Cardiac muscle cell (in vitro differentiated cells and primary cell): ENCODE results near the gene ADAMTSL1. TPM values are rescaled to one million over a fixed set of nuclear protein-coding genes. Genes with fewer than 3 reads are reported as not detected.

Experiments
- DNase-seq, 2 donors: peaks; one replicate each; pipeline versions ENCODE4 v3.0.0 to v3.0.0-alpha.2; 2010 to 2017; ENCODE audit warnings: low read depth in 1 of 2, low spot score in 1 of 2
- H3K27ac ChIP-seq: fragments of 200-600 bp; sonication (generic); 2 replicates; pipeline ENCODE4 v1.5.1; 2016
- H3K27me3 ChIP-seq: fragments of 200-600 bp; sonication (generic); 2 replicates; pipeline ENCODE4 v1.6.0; 2016; ENCODE audit warnings: control low read depth
- H3K36me3 ChIP-seq: fragments of 200-600 bp; sonication (generic); 2 replicates; pipeline ENCODE4 v1.5.1; 2016; ENCODE audit warnings: control low read depth
- H3K4me1 ChIP-seq: fragments of 200-600 bp; sonication (generic); 2 replicates; pipeline ENCODE4 v1.8.1; 2017; ENCODE audit warnings: low read depth, mild to moderate bottlenecking, mixed run types
- H3K4me3 ChIP-seq: fragments of 200-600 bp; sonication (generic); 2 replicates; pipeline ENCODE4 v1.5.1; 2016; ENCODE audit warnings: mild to moderate bottlenecking
- H3K9me3 ChIP-seq: fragments of 200-600 bp; sonication (generic); 2 replicates; pipeline ENCODE4 v1.5.1; 2017; ENCODE audit warnings: low read depth, mild to moderate bottlenecking, control low read depth
- polyA plus RNA-seq: library from polyadenylated mRNA; unstranded; fragments of >200 nt; fragmentation: Nextera tagmentation; extraction: Ambion mirVana; gene quantifications from 2 replicates; pipeline ENCODE4 v1.2.1, GENCODE V29; 2016
- total RNA-seq: library from RNA; depleted of rRNA; stranded (reverse); fragments of >200 nt; gene quantifications from 2 replicates; pipeline ENCODE4 v1.2.3, GENCODE V29; 2016
- TF ChIP-seq, protein P1 (sequence below): IDR thresholded peaks from 2 replicates; pipeline ENCODE4 v1.5.1; 2012; ENCODE audit warnings: low read depth, mild to moderate bottlenecking, low read length

The ADAMTSL1 gene
- total and polyA plus RNA-seq, 2 experiments from 2014 or later = 12.6 to 63.0 TPM

DNA sequence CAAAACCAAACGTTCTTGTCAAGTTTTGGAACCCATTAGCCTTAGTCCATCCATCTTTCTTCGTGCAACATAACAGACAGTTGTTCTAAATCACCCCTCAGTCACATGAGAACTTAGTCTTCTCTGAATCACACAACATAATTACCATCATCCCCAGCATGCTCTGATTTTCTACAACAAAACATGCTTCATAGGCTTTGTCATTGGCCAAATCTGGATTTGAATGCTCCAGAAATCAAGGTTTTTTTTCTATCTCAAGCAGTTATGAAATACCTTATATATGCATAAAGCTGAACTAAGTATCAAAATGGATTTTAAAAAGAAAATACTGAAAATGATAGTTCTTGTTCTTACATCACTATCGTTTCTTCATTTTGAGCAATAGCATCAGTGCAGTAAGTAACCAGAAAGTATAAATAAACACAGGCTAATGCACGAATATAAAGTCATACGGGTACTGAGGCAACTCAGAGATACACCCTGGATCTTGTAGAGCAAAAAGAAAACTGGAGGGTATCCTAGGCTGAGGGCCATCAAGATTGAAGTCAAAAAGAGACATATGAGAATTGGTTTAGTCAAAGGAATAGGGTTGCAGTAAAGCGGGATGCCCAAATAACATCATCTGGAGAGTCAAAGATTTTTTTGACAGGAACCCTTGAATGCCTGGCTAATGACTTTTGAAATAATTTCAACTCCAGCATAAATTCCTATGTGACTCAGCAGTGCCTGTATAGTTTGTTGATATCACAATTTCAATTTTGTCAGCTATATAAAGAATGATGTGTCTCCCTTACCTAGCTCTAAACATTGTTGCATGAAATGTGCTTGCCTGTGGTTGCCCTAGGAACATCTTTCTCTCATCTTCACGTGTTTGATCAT, 164.7 kb downstream of the ADAMTSL1 start:
- H3K9me3 ChIP-seq = no peaks in the 10 kb centered on the region
- H3K4me1 ChIP-seq = no peaks in the 10 kb centered on the region
- no peaks in the 10 kb centered on the region for H3K36me3 ChIP-seq
- TF ChIP-seq, protein P1, sequence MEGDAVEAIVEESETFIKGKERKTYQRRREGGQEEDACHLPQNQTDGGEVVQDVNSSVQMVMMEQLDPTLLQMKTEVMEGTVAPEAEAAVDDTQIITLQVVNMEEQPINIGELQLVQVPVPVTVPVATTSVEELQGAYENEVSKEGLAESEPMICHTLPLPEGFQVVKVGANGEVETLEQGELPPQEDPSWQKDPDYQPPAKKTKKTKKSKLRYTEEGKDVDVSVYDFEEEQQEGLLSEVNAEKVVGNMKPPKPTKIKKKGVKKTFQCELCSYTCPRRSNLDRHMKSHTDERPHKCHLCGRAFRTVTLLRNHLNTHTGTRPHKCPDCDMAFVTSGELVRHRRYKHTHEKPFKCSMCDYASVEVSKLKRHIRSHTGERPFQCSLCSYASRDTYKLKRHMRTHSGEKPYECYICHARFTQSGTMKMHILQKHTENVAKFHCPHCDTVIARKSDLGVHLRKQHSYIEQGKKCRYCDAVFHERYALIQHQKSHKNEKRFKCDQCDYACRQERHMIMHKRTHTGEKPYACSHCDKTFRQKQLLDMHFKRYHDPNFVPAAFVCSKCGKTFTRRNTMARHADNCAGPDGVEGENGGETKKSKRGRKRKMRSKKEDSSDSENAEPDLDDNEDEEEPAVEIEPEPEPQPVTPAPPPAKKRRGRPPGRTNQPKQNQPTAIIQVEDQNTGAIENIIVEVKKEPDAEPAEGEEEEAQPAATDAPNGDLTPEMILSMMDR = no peak
- H3K27me3 ChIP-seq = no peaks in the 10 kb centered on the region
- H3K4me3 ChIP-seq = no peak overlapping the region
- H3K27ac ChIP-seq = no peak overlapping the region
- DNase-seq = no peak

DNA sequence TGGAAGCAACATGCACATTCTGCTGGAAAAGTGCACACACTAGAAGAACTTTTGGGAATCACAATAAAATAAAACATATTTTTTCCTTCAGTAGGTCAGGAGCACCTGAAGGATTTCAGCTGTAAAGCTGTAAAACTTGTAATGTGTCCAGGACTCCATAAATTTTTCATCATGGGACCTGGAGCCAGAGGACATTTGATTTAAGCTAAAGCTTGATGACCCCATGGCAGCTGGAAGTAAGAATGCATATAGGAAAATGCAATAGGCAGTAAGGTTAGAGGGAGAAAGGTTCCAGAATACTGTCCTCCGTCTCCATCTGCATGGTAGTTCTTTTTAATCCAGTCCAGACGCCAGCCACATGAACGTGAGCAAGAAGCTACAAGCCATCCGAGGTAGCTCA, 166.0 kb downstream of the ADAMTSL1 start:
- no peaks in the 10 kb centered on the region for H3K9me3 ChIP-seq
- no peak for DNase-seq
- no peaks in the 10 kb centered on the region for H3K27me3 ChIP-seq
- no peak overlapping the region for H3K4me3 ChIP-seq
- TF ChIP-seq, protein P1 = no peak
- H3K27ac ChIP-seq = no peak overlapping the region
- no peaks in the 10 kb centered on the region for H3K36me3 ChIP-seq
- H3K4me1 ChIP-seq = no peaks in the 10 kb centered on the region

DNA sequence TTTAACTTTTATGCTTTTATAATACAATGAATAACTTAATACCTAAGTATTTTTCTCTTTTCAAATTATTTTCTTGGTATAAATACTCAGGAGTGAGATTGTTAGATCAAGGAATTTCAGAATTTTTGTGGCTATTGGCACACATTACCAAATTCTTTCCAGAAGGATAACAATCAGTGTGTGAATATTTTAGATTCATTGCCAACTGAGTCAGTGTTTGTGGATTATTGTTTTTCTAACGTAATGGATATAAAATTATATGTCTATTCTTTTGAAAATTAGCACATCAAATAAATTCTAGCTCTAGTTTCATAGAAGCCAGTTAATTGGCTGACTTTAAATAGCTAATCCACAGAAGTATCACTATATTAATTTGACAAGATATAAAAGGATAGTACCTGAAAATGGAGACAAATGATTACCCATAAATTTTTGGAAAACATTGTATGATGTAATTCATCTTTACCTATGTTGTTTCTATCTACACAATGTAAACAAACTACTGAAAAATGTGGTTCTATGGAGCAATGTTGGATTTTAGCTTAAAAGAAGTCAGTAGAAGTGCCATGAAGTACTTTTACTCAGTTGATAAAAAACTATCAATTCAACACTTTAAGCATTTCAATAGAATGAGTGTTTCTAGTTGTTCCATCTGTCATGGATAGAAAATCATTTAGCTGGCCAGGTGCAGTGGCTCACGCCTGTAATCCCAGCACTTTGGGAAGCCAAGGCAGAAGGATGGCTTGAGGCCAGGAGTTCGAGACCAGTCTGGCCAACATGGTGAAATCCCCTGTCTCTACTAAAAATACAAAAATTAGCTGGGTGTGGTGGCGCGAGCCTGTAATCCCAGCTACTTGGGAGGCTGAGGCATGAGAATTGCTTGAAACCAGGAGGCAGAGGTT, 185.1 kb downstream of the ADAMTSL1 start:
- H3K4me3 ChIP-seq = no peak overlapping the region
- TF ChIP-seq, protein P1 = no peak
- peak in 1 of 2 donors; percentile 76 for DNase-seq
- peaks cover 8% of the 10 kb centered on the region for H3K4me1 ChIP-seq
- no peaks in the 10 kb centered on the region for H3K9me3 ChIP-seq
- H3K27ac ChIP-seq = no peak overlapping the region
- no peaks in the 10 kb centered on the region for H3K27me3 ChIP-seq
- H3K36me3 ChIP-seq = no peaks in the 10 kb centered on the region

DNA sequence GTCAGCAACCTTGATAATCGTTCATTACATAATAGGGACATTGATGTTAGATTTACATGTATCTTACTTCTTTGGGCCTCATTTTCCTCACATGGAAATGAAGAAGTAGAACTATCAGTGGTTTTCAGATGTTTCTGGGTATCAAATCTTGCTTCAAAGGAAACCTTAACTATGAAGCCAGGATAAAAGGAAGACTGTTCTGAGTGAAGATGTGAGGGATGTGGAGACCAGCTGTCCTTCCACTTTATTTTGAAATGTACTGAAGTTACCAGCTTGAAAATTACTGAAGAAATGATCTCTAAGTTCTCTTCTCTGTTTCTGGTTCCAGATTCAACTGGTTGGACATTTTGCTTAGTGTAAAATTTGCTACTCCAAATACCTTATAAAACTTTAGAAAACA, 186.0 kb downstream of the ADAMTSL1 start:
- Histone ChIP-seq H3K27me3 (no peaks in the 10 kb centered on the region), H3K9me3 (no peaks in the 10 kb centered on the region), H3K36me3 (no peaks in the 10 kb centered on the region), H3K4me1 (peaks cover 8% of the 10 kb centered on the region), H3K27ac (no peak overlapping the region), H3K4me3 (no peak overlapping the region)
- DNase-seq = no peak
- TF ChIP-seq, protein P1 = no peak

DNA sequence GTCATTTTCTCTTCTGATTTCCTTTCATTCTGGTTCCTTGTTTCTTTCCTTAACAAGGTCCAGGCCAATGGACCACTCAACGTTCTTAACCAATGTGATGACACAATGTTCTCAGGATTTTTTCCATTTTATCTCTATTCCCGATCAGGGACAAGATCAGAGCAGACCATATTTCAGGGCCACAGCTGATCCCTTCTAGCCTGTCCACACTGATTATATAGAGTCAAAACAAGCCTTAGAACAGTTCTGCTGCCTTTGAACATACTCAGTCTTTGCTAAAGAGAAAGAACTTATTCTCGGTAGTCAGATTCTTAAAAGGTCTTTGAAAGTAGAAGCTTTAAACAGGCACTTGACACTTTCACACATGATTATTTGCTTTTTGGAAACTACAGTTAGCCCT, 188.4 kb downstream of the ADAMTSL1 start:
- peak in 1 of 2 donors; percentile 11 for DNase-seq
- H3K27me3 ChIP-seq = no peaks in the 10 kb centered on the region
- H3K27ac ChIP-seq = peak overlapping the region; percentile 24
- peaks cover 8% of the 10 kb centered on the region for H3K4me1 ChIP-seq
- TF ChIP-seq, protein P1 = no peak
- H3K9me3 ChIP-seq = no peaks in the 10 kb centered on the region
- H3K36me3 ChIP-seq = no peaks in the 10 kb centered on the region
- H3K4me3 ChIP-seq = no peak overlapping the region
